Keratinocyte (primary cell): ENCODE measurements around the gene NUP85. TPM values are rescaled to one million over a fixed set of nuclear protein-coding genes. Genes with fewer than 3 reads are reported as not detected.

Experiments
- DNase-seq: peaks from one replicate; pipeline ENCODE4 v3.0.0-alpha.2; 2011; ENCODE audit warnings: low read depth, missing footprints, low spot score
- FAIRE-seq: peaks from 2 replicates; lab custom pipeline; 2011; peaks lifted over from hg19 to GRCh38; lab: Jason Lieb, UNC
- H2AFZ ChIP-seq: 2 replicates; pipeline ENCODE4 v1.6.0; 2012; ENCODE audit warnings: low read length, control low read depth, inconsistent platforms; ENCODE audit not compliant: control insufficient read depth
- H3K27ac ChIP-seq: 2 replicates; pipeline ENCODE4 v1.5.1; 2011; ENCODE audit warnings: low read length; ENCODE audit not compliant: control insufficient read depth, insufficient read depth
- H3K27me3 ChIP-seq: 3 replicates; pipeline ENCODE4 v1.6.0; 2011; ENCODE audit warnings: low read length; ENCODE audit not compliant: control insufficient read depth, insufficient read depth; ENCODE audit errors: extremely low read depth
- H3K36me3 ChIP-seq, 2 experiments: 2 replicates in 1 of 2; 3 replicates in 1 of 2; pipeline ENCODE4 v1.5.1; 2011; ENCODE audit warnings: low read length in 2 of 2, mild to moderate bottlenecking in 1 of 2; ENCODE audit not compliant: control insufficient read depth in 2 of 2, insufficient read depth in 2 of 2; ENCODE audit errors: extremely low read depth in 1 of 2
- H3K4me1 ChIP-seq: 3 replicates; pipeline ENCODE4 v1.5.1; 2011; ENCODE audit warnings: low read length; ENCODE audit not compliant: control insufficient read depth, insufficient read depth; ENCODE audit errors: extremely low read depth
- H3K4me2 ChIP-seq: 3 replicates; pipeline ENCODE4 v1.6.0; 2011; ENCODE audit warnings: low read depth, low read length; ENCODE audit not compliant: control insufficient read depth, insufficient read depth; ENCODE audit errors: extremely low read depth
- H3K4me3 ChIP-seq, 3 experiments: fragments of 200-600 bp in 1 of 3; sonication (generic) in 1 of 3; 2 replicates in 2 of 3; 3 replicates in 1 of 3; pipeline ENCODE4 v1.5.1; 2011 to 2016; ENCODE audit warnings: low read length in 3 of 3, mild to moderate bottlenecking in 3 of 3, control low read depth in 2 of 3, inconsistent platforms in 1 of 3, low read depth in 1 of 3, mixed read lengths in 1 of 3, mixed run types in 1 of 3, moderate library complexity in 1 of 3; ENCODE audit not compliant: control insufficient read depth in 2 of 3, insufficient read depth in 2 of 3; ENCODE audit errors: extremely low read depth in 1 of 3
- H3K79me2 ChIP-seq: 2 replicates; pipeline ENCODE4 v1.6.0; 2012; ENCODE audit warnings: low read length; ENCODE audit not compliant: control insufficient read depth, insufficient read depth
- H3K9ac ChIP-seq: 3 replicates; pipeline ENCODE4 v1.6.0; 2011; ENCODE audit warnings: low read length; ENCODE audit not compliant: control insufficient read depth, insufficient read depth; ENCODE audit errors: extremely low read depth
- H3K9me1 ChIP-seq: 3 replicates; pipeline ENCODE4 v1.6.0; 2011; ENCODE audit warnings: low read length; ENCODE audit not compliant: control insufficient read depth, insufficient read depth; ENCODE audit errors: extremely low read depth
- H3K9me3 ChIP-seq: 2 replicates; pipeline ENCODE4 v1.5.1; 2012; ENCODE audit warnings: low read depth, low read length; ENCODE audit not compliant: control insufficient read depth
- H4K20me1 ChIP-seq: 3 replicates; pipeline ENCODE4 v1.6.0; 2011; ENCODE audit warnings: low read length; ENCODE audit not compliant: control insufficient read depth, insufficient read depth; ENCODE audit errors: extremely low read depth
- EZH2 ChIP-seq: IDR thresholded peaks from one replicate; pipeline ENCODE4 v1.6.1; 2012; ENCODE audit warnings: inconsistent platforms, mild to moderate bottlenecking, low read length, moderate library complexity
- dilution Hi-C: fragments of 300-500 bp; cut with MboI; formaldehyde crosslinking; loops from one replicate; pipeline ENCODE4 v1.7.0; 2020; ENCODE audit warnings: low sequenced_read_pairs; ENCODE audit not compliant: extremely low pct_ligation_motif_present
- polyA plus RNA-seq, 5 experiments: library from polyadenylated mRNA; depleted of rRNA in 3 of 5; stranded (reverse) in 3 of 5; stranded (forward) in 1 of 5; unstranded in 1 of 5; fragments of >200 nt; gene quantifications; 1 replicate in 1 of 5; 2 replicates in 3 of 5; 3 replicates in 1 of 5; pipeline versions ENCODE4 v1.2.1 to v1.2.3, GENCODE V29; 2011 to 2012; ENCODE audit warnings: missing spikeins in 2 of 5, low read depth in 1 of 5, low replicate concordance in 1 of 5
- TF ChIP-seq, protein P1 (sequence below), 3 experiments: IDR thresholded peaks in 1 of 3; conservative IDR thresholded peaks in 1 of 3; optimal IDR thresholded peaks in 1 of 3; 2 replicates in 2 of 3; 3 replicates in 1 of 3; pipeline versions ENCODE3 to v1.5.1; 2011; ENCODE audit warnings: low read length in 3 of 3, mild to moderate bottlenecking in 3 of 3, moderate library complexity in 2 of 3, control low read depth in 1 of 3, inconsistent platforms in 1 of 3; ENCODE audit not compliant: insufficient read depth in 2 of 3; ENCODE audit errors: extremely low read depth in 1 of 3

The NUP85 gene
- polyA plus RNA-seq, 1 donor (not counting 4 experiments of a cell fraction or from before 2014, with no cell fraction given) = 64.4 TPM

DNA sequence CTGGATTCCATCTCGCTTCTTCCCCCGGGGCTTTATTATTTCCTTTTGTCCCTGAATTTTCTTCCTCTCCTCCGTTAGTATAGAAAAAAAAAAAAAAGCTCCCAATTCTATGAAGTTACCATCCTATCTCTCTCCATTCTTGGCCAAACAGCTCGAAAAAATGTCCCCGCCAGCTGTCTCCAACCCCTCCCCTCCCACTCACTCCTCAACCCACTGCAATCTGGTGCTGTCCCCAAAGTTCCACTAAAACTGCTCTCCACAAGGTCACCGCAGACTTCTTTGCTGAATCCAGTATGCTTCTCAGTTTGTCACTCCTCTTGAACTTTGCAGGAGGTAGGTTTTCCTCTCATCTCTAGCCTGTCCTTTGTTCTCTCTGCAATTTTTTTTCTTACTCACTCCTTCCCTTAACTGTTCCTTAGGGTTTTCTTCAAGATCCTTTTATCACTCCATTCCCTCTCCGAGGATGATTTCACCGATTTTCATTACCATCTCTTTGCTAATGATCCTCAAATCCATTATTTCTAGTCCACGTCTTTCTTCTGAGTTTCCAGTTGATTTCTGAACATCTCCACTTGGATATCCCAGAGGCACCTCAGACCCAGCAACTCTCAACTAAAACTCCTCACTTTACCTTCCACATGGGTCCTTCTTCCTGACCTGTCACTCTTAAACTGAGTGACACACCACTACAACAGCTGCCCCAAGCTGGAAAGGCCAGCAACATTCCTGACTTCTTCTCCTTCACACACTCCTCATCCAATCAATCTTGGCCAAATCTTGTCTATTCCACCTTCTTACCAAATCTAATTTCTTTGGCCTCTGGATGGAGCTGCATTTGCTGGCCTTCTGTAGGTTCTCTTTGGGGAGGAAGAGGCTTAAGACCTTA, 21.2 kb upstream of the NUP85 start:
- H4K20me1 ChIP-seq = peaks cover 12% of the 10 kb centered on the region
- TF ChIP-seq, protein P1, sequence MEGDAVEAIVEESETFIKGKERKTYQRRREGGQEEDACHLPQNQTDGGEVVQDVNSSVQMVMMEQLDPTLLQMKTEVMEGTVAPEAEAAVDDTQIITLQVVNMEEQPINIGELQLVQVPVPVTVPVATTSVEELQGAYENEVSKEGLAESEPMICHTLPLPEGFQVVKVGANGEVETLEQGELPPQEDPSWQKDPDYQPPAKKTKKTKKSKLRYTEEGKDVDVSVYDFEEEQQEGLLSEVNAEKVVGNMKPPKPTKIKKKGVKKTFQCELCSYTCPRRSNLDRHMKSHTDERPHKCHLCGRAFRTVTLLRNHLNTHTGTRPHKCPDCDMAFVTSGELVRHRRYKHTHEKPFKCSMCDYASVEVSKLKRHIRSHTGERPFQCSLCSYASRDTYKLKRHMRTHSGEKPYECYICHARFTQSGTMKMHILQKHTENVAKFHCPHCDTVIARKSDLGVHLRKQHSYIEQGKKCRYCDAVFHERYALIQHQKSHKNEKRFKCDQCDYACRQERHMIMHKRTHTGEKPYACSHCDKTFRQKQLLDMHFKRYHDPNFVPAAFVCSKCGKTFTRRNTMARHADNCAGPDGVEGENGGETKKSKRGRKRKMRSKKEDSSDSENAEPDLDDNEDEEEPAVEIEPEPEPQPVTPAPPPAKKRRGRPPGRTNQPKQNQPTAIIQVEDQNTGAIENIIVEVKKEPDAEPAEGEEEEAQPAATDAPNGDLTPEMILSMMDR (optimal IDR thresholded peaks at IDR 0.05 in 1 of 3, IDR thresholded peaks at IDR 0.05 in 1 of 3, conservative IDR thresholded peaks at IDR 0.05 in 1 of 3; ENCODE audit: extremely low read depth in 1 of 3, insufficient read depth in 2 of 3, low read length in 3 of 3) = no peak
- no peak for TF ChIP-seq EZH2
- H3K4me2 ChIP-seq = no peak overlapping the region
- H3K9me3 ChIP-seq = no peaks in the 10 kb centered on the region
- H3K27ac ChIP-seq = no peak overlapping the region
- H3K79me2 ChIP-seq = peaks cover 34% of the 10 kb centered on the region
- H3K9me1 ChIP-seq = no peaks in the 10 kb centered on the region
- DNase-seq (no peak), FAIRE-seq (no peak)
- H3K36me3 ChIP-seq = peaks cover under 1 to 5% of the 10 kb centered on the region in 2 experiments
- no peak overlapping the region for H3K4me3 ChIP-seq
- no peak overlapping the region for H3K9ac ChIP-seq
- peaks cover 2% of the 10 kb centered on the region for H3K4me1 ChIP-seq
- no peak overlapping the region for H2AFZ ChIP-seq
- no peaks in the 10 kb centered on the region for H3K27me3 ChIP-seq
- dilution Hi-C loops = no loop called here

DNA sequence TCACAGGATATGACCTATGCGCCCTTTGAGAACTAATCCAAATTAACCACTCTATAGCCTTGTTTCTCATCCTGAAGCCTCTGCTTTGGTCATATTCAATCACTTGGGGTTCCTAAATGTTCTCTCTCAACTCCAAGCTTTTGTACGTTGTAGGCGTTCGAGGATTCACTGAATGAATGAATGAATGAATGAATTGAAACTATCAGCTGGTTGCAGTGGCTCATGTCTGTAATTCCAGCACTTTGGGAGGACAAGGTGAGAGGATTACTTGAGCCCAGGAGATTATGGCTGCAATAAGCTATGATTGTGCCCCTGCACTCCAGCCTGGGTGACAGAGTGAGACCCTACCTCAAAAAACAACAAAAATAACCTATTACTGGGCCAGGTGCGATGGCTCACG, 16.9 kb upstream of the NUP85 start:
- no peaks in the 10 kb centered on the region for H3K27me3 ChIP-seq
- no peak overlapping the region for H3K4me3 ChIP-seq
- no peaks in the 10 kb centered on the region for H3K9me3 ChIP-seq
- H3K4me1 ChIP-seq = no peaks in the 10 kb centered on the region
- H3K9me1 ChIP-seq = no peaks in the 10 kb centered on the region
- FAIRE-seq = no peak
- H2AFZ ChIP-seq = no peak overlapping the region
- no peak overlapping the region for H3K27ac ChIP-seq
- H4K20me1 ChIP-seq = no peaks in the 10 kb centered on the region
- H3K9ac ChIP-seq = no peak overlapping the region
- no peaks in the 10 kb centered on the region for H3K79me2 ChIP-seq
- no peaks in the 10 kb centered on the region for H3K36me3 ChIP-seq
- no peak for DNase-seq
- no peak for TF ChIP-seq EZH2
- TF ChIP-seq, protein P1 (optimal IDR thresholded peaks at IDR 0.05 in 1 of 3, IDR thresholded peaks at IDR 0.05 in 1 of 3, conservative IDR thresholded peaks at IDR 0.05 in 1 of 3; ENCODE audit: extremely low read depth in 1 of 3, insufficient read depth in 2 of 3, low read length in 3 of 3) = no peak
- dilution Hi-C loops = no loop called here
- H3K4me2 ChIP-seq = no peak overlapping the region
